AG09309 (cell line): ENCODE results near the gene CD3E.

Experiments used
- DNase-seq: peaks from one replicate; pipeline ENCODE4 v3.0.0-alpha.2; 2010; ENCODE audit warnings: low read depth
- H3K4me3 ChIP-seq: 2 replicates; pipeline ENCODE4 v1.5.1; 2011; ENCODE audit warnings: mild to moderate bottlenecking, low read depth, low read length, moderate library complexity; ENCODE audit not compliant: control insufficient read depth
- CTCF ChIP-seq: IDR thresholded peaks from 2 replicates; pipeline ENCODE4 v1.5.1; 2011; ENCODE audit warnings: mild to moderate bottlenecking, low read depth, low read length, inconsistent platforms; ENCODE audit not compliant: insufficient read depth, control insufficient read depth; ENCODE audit errors: missing control alignments

Gene CD3E

GRCh38 chr11:118277312-118277711, 27.2 kb upstream of the CD3E start:
- TF ChIP-seq CTCF, result no peak
- no peak for DNase-seq
- no peak overlapping the region for H3K4me3 ChIP-seq

- no peak for TF ChIP-seq CTCF
- no peak overlapping the region for H3K4me3 ChIP-seq
- no peak for DNase-seq
These were observed 23.2 kb upstream of the CD3E start for GRCh38 chr11:118281284-118281683.

- no peak for TF ChIP-seq CTCF
- no peak overlapping the region for H3K4me3 ChIP-seq
- DNase-seq, result no peak
These were observed 21.9 kb upstream of the CD3E start for GRCh38 chr11:118282606-118283005.

- TF ChIP-seq CTCF, result no peak
- no peak overlapping the region for H3K4me3 ChIP-seq
These were observed 21.4 kb upstream of the CD3E start for GRCh38 chr11:118283037-118283636.

DNA sequence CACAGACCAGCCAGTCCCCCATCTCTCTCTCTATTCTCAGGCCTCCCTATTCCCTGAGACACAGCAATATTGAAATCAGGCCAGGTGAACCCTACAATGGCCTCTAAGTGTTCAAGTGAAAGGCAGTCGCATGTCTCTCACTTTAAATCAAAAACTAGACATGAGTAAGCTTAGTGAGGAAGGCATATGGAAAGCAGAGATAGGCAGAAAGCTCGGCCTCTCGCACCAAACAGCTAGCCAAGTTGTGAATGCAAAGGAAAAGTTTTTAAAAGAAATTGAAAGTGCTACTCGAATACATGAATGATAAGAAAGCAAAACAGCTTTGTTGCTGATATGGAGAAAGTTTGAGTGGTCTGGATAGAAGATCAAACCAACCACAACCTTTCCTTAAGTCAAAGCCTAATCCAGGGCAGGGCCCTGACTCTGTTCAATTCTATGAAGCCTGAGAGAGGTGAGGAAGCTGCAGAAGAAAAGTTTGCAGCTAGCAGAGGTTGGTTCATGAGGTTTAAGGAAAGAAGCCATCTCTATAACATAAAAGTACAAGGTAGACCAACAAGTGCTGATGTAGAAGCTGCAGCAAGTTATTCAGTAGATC, 20.7 kb upstream of the CD3E start:
- no peak for TF ChIP-seq CTCF
- no peak overlapping the region for H3K4me3 ChIP-seq
- no peak for DNase-seq

More at GRCh38 chr11:118283037-118283636, 21.4 kb upstream of the CD3E start:
- no peak for DNase-seq

DNA sequence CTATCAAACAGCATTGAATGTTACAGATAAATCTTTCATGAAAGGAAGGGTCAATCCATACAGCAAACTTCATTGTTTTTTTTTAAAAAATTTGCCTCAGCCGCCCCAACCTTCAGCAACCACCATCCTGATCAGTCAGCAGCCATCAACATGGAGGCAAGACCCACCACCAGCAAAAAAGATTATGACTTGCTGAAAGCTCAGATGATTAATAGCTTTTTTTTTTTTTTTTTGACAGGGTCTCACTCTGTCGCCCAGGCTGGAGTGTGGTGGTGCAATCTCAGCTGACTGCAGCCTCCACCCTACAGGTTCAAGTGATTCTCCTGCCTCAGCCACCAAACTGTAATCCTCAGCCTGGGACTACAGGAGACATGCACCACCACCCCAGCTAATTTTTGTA, 18.0 kb upstream of the CD3E start:
- TF ChIP-seq CTCF, result no peak
- DNase-seq, result no peak
- H3K4me3 ChIP-seq, result no peak overlapping the region
